Urinary bladder (tissue), 4 donors: ENCODE measurements around the gene RGMA. TPM values are rescaled to one million over a fixed set of nuclear protein-coding genes. Genes with fewer than 3 reads are reported as not detected.

Experiments used
- DNase-seq: peaks from one replicate; pipeline ENCODE4 v3.0.0-alpha.2; 2015; ENCODE audit errors: extremely low spot score
- H3K27ac ChIP-seq: one replicate; pipeline ENCODE4 v1.5.1; 2013; ENCODE audit warnings: low read depth, mild to moderate bottlenecking, moderate library complexity
- H3K36me3 ChIP-seq: one replicate; pipeline ENCODE4 v1.6.1; 2013; ENCODE audit warnings: mild to moderate bottlenecking, moderate library complexity; ENCODE audit not compliant: insufficient read depth
- H3K4me1 ChIP-seq: one replicate; pipeline ENCODE4 v1.6.1; 2013; ENCODE audit warnings: mild to moderate bottlenecking, moderate library complexity; ENCODE audit not compliant: insufficient read depth
- H3K4me3 ChIP-seq: one replicate; pipeline ENCODE4 v1.5.1; 2013; ENCODE audit warnings: low read depth, low read length
- WGBS: extraction: QIAGEN DNeasy Blood & Tissue Kit; methylation state at CpG from one replicate; pipeline ENCODE4 v1.1.7; 2013; 5-methylcytosine and 5-hydroxymethylcytosine counted together
- polyA plus RNA-seq: library from polyadenylated mRNA; stranded (reverse); fragments of 200-250 nt; gene quantifications from one replicate; pipeline ENCODE4 v1.2.3, GENCODE V29; 2013
- total RNA-seq: library from RNA; depleted of rRNA; stranded (reverse); fragments of >200 nt; gene quantifications from one replicate; pipeline ENCODE4 v1.2.3, GENCODE V29; 2014
- donor health status: healthy with polysubstance abuse.
- donor health status: healthy.

Gene RGMA
- total RNA-seq = 3.4 TPM
- polyA plus RNA-seq = 13.6 TPM

- H3K4me3 ChIP-seq = peak within 1 kb of the TSS; percentile 56
- H3K27ac ChIP-seq = no peak within 1 kb of the TSS
- no peak for DNase-seq
- under 1% methylated on average over 84 of the region's 92 CpGs for WGBS
- no peaks in the 10 kb centered on the region for H3K4me1 ChIP-seq
- no peaks in the 10 kb centered on the region for H3K36me3 ChIP-seq
Measured at GRCh38 chr15:93088981-93089726, at the start of gene RGMA. Gene RGMA (minus strand): TSS chr15:93089211. CDS start chr15:93088932, 279 bp downstream.

GRCh38 chr15:93136606-93137005 lies 47.6 kb upstream of the RGMA start:
- no peak overlapping the region for H3K4me3 ChIP-seq
- H3K4me1 ChIP-seq = no peaks in the 10 kb centered on the region
- H3K36me3 ChIP-seq = no peaks in the 10 kb centered on the region
- no peak for DNase-seq
- WGBS = 59% methylated on average over 7 of the region's 7 CpGs
- H3K27ac ChIP-seq = no peak overlapping the region

- Histone ChIP-seq H3K27ac (no peak overlapping the region), H3K36me3 (no peaks in the 10 kb centered on the region), H3K4me1 (no peaks in the 10 kb centered on the region), H3K4me3 (no peak overlapping the region)
- DNase-seq = no peak
- WGBS = 56% methylated on average over 3 of the region's 3 CpGs
Measured at GRCh38 chr15:93135997-93136397, 47.0 kb upstream of the RGMA start.

- 87% methylated on average over 3 of the region's 3 CpGs for WGBS
- Histone ChIP-seq H3K27ac (no peak overlapping the region), H3K36me3 (no peaks in the 10 kb centered on the region), H3K4me3 (no peak overlapping the region), H3K4me1 (no peaks in the 10 kb centered on the region)
- DNase-seq = no peak
Measured at GRCh38 chr15:93135459-93135858, 46.4 kb upstream of the RGMA start.

GRCh38 chr15:93131485-93132095 lies 42.6 kb upstream of the RGMA start:
- DNase-seq = no peak
- Histone ChIP-seq H3K4me3 (no peak overlapping the region), H3K36me3 (no peaks in the 10 kb centered on the region), H3K4me1 (no peaks in the 10 kb centered on the region), H3K27ac (no peak overlapping the region)
- 94% methylated on average over 10 of the region's 10 CpGs for WGBS

- no peaks in the 10 kb centered on the region for H3K36me3 ChIP-seq
- H3K4me1 ChIP-seq = no peaks in the 10 kb centered on the region
- WGBS = 80% methylated on average over 18 of the region's 18 CpGs
- no peak for DNase-seq
- no peak overlapping the region for H3K27ac ChIP-seq
- no peak overlapping the region for H3K4me3 ChIP-seq
Measured at GRCh38 chr15:93129702-93130488, 40.9 kb upstream of the RGMA start.

GRCh38 chr15:93127286-93127685 lies 38.3 kb upstream of the RGMA start:
- WGBS = 73% methylated on average over 6 of the region's 6 CpGs
- no peaks in the 10 kb centered on the region for H3K36me3 ChIP-seq
- no peak overlapping the region for H3K27ac ChIP-seq
- H3K4me3 ChIP-seq = no peak overlapping the region
- H3K4me1 ChIP-seq = no peaks in the 10 kb centered on the region
- no peak for DNase-seq

- WGBS = 67% methylated on average over 8 of the region's 8 CpGs
- Histone ChIP-seq H3K4me3 (no peak overlapping the region), H3K27ac (no peak overlapping the region), H3K4me1 (no peaks in the 10 kb centered on the region), H3K36me3 (no peaks in the 10 kb centered on the region)
- no peak for DNase-seq
Measured at GRCh38 chr15:93126599-93126998, 37.6 kb upstream of the RGMA start.

GRCh38 chr15:93126148-93126547 lies 37.1 kb upstream of the RGMA start:
- H3K4me3 ChIP-seq = no peak overlapping the region
- no peaks in the 10 kb centered on the region for H3K4me1 ChIP-seq
- WGBS = 89% methylated on average over 3 of the region's 3 CpGs
- no peak overlapping the region for H3K27ac ChIP-seq
- no peak for DNase-seq
- no peaks in the 10 kb centered on the region for H3K36me3 ChIP-seq

GRCh38 chr15:93124126-93124525 lies 35.1 kb upstream of the RGMA start:
- no peak for DNase-seq
- H3K27ac ChIP-seq = no peak overlapping the region
- no peaks in the 10 kb centered on the region for H3K4me1 ChIP-seq
- H3K4me3 ChIP-seq = no peak overlapping the region
- WGBS = 87% methylated on average over 4 of the region's 4 CpGs
- no peaks in the 10 kb centered on the region for H3K36me3 ChIP-seq

- H3K4me1 ChIP-seq = no peaks in the 10 kb centered on the region
- 83% methylated on average over 20 of the region's 20 CpGs for WGBS
- H3K27ac ChIP-seq = no peak overlapping the region
- no peak overlapping the region for H3K4me3 ChIP-seq
- no peak for DNase-seq
- no peaks in the 10 kb centered on the region for H3K36me3 ChIP-seq
Measured at GRCh38 chr15:93121973-93122910, 33.2 kb upstream of the RGMA start.

GRCh38 chr15:93121107-93121506 lies 32.1 kb upstream of the RGMA start:
- DNase-seq = no peak
- H3K27ac ChIP-seq = no peak overlapping the region
- H3K36me3 ChIP-seq = no peaks in the 10 kb centered on the region
- no peak overlapping the region for H3K4me3 ChIP-seq
- 78% methylated on average over 5 of the region's 5 CpGs for WGBS
- H3K4me1 ChIP-seq = no peaks in the 10 kb centered on the region

- 94% methylated on average over 3 of the region's 3 CpGs for WGBS
- no peaks in the 10 kb centered on the region for H3K4me1 ChIP-seq
- no peak overlapping the region for H3K27ac ChIP-seq
- no peak for DNase-seq
- H3K36me3 ChIP-seq = no peaks in the 10 kb centered on the region
- no peak overlapping the region for H3K4me3 ChIP-seq
Measured at GRCh38 chr15:93118904-93119303, 29.9 kb upstream of the RGMA start.
